Immature natural killer cell (primary cell): ENCODE measurements around the gene GZMM. TPM values are rescaled to one million over a fixed set of nuclear protein-coding genes. Genes with fewer than 3 reads are reported as not detected.

Source experiments
- DNase-seq, 3 donors: peaks; one replicate each; pipeline ENCODE4 v3.0.0; 2022; ENCODE audit warnings: mixed read lengths in 1 of 3
- H3K27ac Mint-ChIP-seq, 6 donors: one replicate each; pipeline ENCODE4 v1.8.0; 2020; ENCODE audit warnings: mixed read lengths in 6 of 6, mild to moderate bottlenecking in 5 of 6, inconsistent platforms in 4 of 6, moderate library complexity in 3 of 6
- H3K27me3 Mint-ChIP-seq, 3 donors: one replicate each; pipeline ENCODE4 v1.8.0; 2020 to 2021; ENCODE audit warnings: low read depth in 3 of 3, mild to moderate bottlenecking in 3 of 3, mixed read lengths in 3 of 3, moderate library complexity in 3 of 3, inconsistent platforms in 1 of 3
- H3K36me3 Mint-ChIP-seq, 3 donors: one replicate each; pipeline ENCODE4 v1.8.0; 2020; ENCODE audit warnings: mixed read lengths in 3 of 3, inconsistent platforms in 2 of 3, mild to moderate bottlenecking in 2 of 3
- H3K4me1 Mint-ChIP-seq, 2 donors: one replicate each; pipeline ENCODE4 v1.8.0; 2020; ENCODE audit warnings: inconsistent platforms in 2 of 2, mild to moderate bottlenecking in 2 of 2, mixed read lengths in 2 of 2, moderate library complexity in 1 of 2
- H3K4me3 Mint-ChIP-seq, 5 donors: one replicate each; pipeline ENCODE4 v1.8.0; 2020; ENCODE audit warnings: mild to moderate bottlenecking in 5 of 5, mixed read lengths in 5 of 5, inconsistent platforms in 3 of 5, moderate library complexity in 3 of 5
- H3K9me3 Mint-ChIP-seq, 6 donors: one replicate each; pipeline ENCODE4 v1.8.0; 2020; ENCODE audit warnings: mild to moderate bottlenecking in 6 of 6, mixed read lengths in 6 of 6, inconsistent platforms in 4 of 6, moderate library complexity in 3 of 6
- polyA plus RNA-seq, 3 donors: library from polyadenylated mRNA; unstranded; fragments of 300-500 nt; fragmentation: Illumina TruSeq; gene quantifications; one replicate each; pipeline ENCODE4 v1.2.3, GENCODE V29; 2021

The GZMM gene
- polyA plus RNA-seq, 3 donors from 2014 or later = 584 to 982 (median 652) TPM

DNA sequence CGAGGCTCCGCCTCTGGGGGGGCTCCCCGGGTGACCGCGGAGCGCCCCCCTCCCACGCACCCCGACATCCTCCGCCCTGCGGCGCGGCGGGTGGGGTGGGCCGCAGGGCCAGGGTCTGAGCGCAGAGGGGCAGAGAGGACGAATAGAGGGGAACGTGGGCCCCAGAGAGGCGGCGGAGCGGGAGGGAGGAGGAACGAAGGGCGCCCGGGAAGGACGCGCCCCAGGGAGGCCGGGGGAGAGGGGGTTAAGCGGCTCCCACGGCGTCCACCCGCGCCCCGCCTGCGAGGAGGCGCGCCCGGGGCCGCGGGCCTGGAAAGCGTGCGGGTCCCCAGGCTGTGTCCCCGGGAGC lies 46.9 kb downstream of the GZMM start:
- DNase-seq = no peak
- H3K27ac Mint-ChIP-seq = no peak overlapping the region
- peaks cover 2 to 15% (median 13%) of the 10 kb centered on the region in 3 donors for H3K27me3 Mint-ChIP-seq
- H3K4me1 Mint-ChIP-seq = peaks cover 0 to 5% of the 10 kb centered on the region in 2 donors
- no peaks in the 10 kb centered on the region for H3K36me3 Mint-ChIP-seq
- no peaks in the 10 kb centered on the region for H3K9me3 Mint-ChIP-seq
- H3K4me3 Mint-ChIP-seq = no peak overlapping the region

DNA sequence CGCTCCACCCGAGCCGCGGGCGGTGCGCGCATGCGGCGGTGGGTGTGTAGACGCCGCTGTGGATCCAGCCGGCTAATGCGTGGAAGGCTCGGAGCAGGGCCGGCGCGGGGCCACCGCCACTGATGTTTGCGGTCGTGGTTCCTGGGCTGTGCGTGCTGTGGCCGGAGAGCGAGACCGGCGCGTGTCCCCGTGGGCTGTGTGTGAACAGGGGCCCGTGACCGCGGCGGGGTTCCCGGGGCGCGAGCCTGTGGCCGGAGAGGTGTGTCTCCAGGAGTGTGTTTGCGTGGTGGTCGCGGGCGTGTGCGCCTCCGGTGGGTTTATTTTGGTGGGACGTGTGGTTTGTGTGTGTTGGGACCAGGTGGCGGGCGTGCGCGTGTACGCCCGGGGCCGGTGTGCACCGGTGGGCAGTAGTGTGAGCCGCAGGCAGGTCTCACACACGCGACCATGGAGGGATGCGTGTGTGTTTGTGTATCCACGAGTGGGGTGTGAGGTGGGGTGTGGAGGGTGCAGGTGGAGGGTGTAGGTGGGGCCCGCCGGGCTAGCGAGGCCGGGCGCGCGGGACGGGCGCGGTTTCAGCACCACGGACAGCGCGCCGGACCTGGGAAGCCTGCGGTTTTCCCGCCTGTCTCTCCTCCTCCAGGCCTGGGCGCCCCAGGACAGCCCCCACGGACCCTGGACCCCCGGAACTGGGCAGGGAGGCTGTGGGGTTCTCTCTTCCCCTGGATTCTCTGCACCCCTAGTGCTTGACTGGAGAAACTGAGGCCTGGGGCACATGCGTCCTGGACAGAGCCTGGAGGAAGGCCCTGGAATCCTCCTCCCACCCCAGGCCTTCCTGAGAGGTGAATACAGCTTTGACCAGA lies 47.5 kb downstream of the GZMM start:
- H3K36me3 Mint-ChIP-seq = no peaks in the 10 kb centered on the region
- peaks cover 0 to 5% of the 10 kb centered on the region in 2 donors for H3K4me1 Mint-ChIP-seq
- peaks cover 2 to 14% (median 11%) of the 10 kb centered on the region in 3 donors for H3K27me3 Mint-ChIP-seq
- no peaks in the 10 kb centered on the region for H3K9me3 Mint-ChIP-seq
- H3K27ac Mint-ChIP-seq = no peak overlapping the region
- peak overlapping the region in 3 of 5 donors; percentile 21 to 63 (median 27) for H3K4me3 Mint-ChIP-seq
- no peak for DNase-seq

GRCh38 chr19:592101-592500 lies 48.2 kb downstream of the GZMM start:
- H3K27me3 Mint-ChIP-seq = peaks cover 2 to 14% (median 10%) of the 10 kb centered on the region in 3 donors
- no peaks in the 10 kb centered on the region for H3K9me3 Mint-ChIP-seq
- H3K36me3 Mint-ChIP-seq = no peaks in the 10 kb centered on the region

GRCh38 chr19:593055-593454 lies 49.2 kb downstream of the GZMM start:
- Mint-ChIP-seq H3K9me3 (no peaks in the 10 kb centered on the region), H3K27ac (no peak overlapping the region), H3K36me3 (no peaks in the 10 kb centered on the region), H3K27me3 (peaks cover 2 to 12% (median 10%) of the 10 kb centered on the region in 3 donors), H3K4me3 (peak overlapping the region in 1 of 5 donors; percentile 30), H3K4me1 (peaks cover 0 to 5% of the 10 kb centered on the region in 2 donors)
- DNase-seq = no peak

More at GRCh38 chr19:592101-592500, 48.2 kb downstream of the GZMM start:
- Mint-ChIP-seq H3K4me3 (no peak overlapping the region), H3K27ac (no peak overlapping the region), H3K4me1 (peaks cover 0 to 5% of the 10 kb centered on the region in 2 donors)
- no peak for DNase-seq

- DNase-seq = no peak
- no peak overlapping the region for H3K27ac Mint-ChIP-seq
- no peaks in the 10 kb centered on the region for H3K36me3 Mint-ChIP-seq
- H3K4me3 Mint-ChIP-seq = no peak overlapping the region
- H3K4me1 Mint-ChIP-seq = peaks cover 0 to 4% of the 10 kb centered on the region in 2 donors
- peaks cover 2 to 10% (median 10%) of the 10 kb centered on the region in 3 donors for H3K27me3 Mint-ChIP-seq
- no peaks in the 10 kb centered on the region for H3K9me3 Mint-ChIP-seq
Measured at GRCh38 chr19:593505-593904, 49.7 kb downstream of the GZMM start.

GRCh38 chr19:594265-594870 lies 50.5 kb downstream of the GZMM start:
- no peak overlapping the region for H3K27ac Mint-ChIP-seq
- no peak overlapping the region for H3K4me3 Mint-ChIP-seq
- H3K9me3 Mint-ChIP-seq = no peaks in the 10 kb centered on the region
- peaks cover 0 to 2% of the 10 kb centered on the region in 2 donors for H3K4me1 Mint-ChIP-seq
- H3K36me3 Mint-ChIP-seq = no peaks in the 10 kb centered on the region
- H3K27me3 Mint-ChIP-seq = peaks cover 0 to 8% (median 3%) of the 10 kb centered on the region in 3 donors
- no peak for DNase-seq

- H3K4me3 Mint-ChIP-seq = no peak overlapping the region
Measured at GRCh38 chr19:595326-596262, 51.7 kb downstream of the GZMM start.

GRCh38 chr19:596263-596655 lies 52.4 kb downstream of the GZMM start:
- H3K4me1 Mint-ChIP-seq = peaks cover 0 to 1% of the 10 kb centered on the region in 2 donors
- no peaks in the 10 kb centered on the region for H3K36me3 Mint-ChIP-seq
- H3K27me3 Mint-ChIP-seq = peaks cover 0 to 7% (median 6%) of the 10 kb centered on the region in 3 donors
- no peak overlapping the region for H3K4me3 Mint-ChIP-seq
- DNase-seq = no peak
- H3K9me3 Mint-ChIP-seq = no peaks in the 10 kb centered on the region
- no peak overlapping the region for H3K27ac Mint-ChIP-seq

More at GRCh38 chr19:595326-596262, 51.7 kb downstream of the GZMM start:
- Mint-ChIP-seq H3K4me1 (peaks cover 0 to 2% of the 10 kb centered on the region in 2 donors), H3K36me3 (no peaks in the 10 kb centered on the region), H3K27me3 (peaks cover 0 to 8% (median 8%) of the 10 kb centered on the region in 3 donors), H3K27ac (no peak overlapping the region), H3K9me3 (no peaks in the 10 kb centered on the region)
- no peak for DNase-seq

GRCh38 chr19:597406-598315 lies 53.8 kb downstream of the GZMM start:
- Mint-ChIP-seq H3K27me3 (peaks cover 0 to 8% (median 6%) of the 10 kb centered on the region in 3 donors), H3K4me3 (no peak overlapping the region), H3K36me3 (no peaks in the 10 kb centered on the region), H3K4me1 (no peaks in the 10 kb centered on the region), H3K9me3 (peaks cover 0 to 1% (median 0%) of the 10 kb centered on the region in 6 donors), H3K27ac (no peak overlapping the region)
- no peak for DNase-seq

Other genes starting within 250 kb of the GZMM start
- gene MIER2, start 199.3 kb upstream of the GZMM start, polyA plus RNA-seq = 1 to 10 TPM; 2.0 to 5.8 (median 4.9) TPM
- not detected for gene C2CD4C, start 134.9 kb upstream of the GZMM start, polyA plus RNA-seq
- gene SHC2, start 83.0 kb upstream of the GZMM start, polyA plus RNA-seq = not detected
- under 1 TPM in 1 of 3 donors, not detected in 2; 0.30 TPM for gene MADCAM1, start 47.6 kb upstream of the GZMM start, polyA plus RNA-seq
- gene TPGS1, start 36.6 kb upstream of the GZMM start, polyA plus RNA-seq = 10 to 100 TPM; 28.8 to 63.6 (median 37.0) TPM
- 10 to 100 TPM; 40.6 to 57.7 (median 48.5) TPM for gene CDC34, start 12.3 kb upstream of the GZMM start, polyA plus RNA-seq
- 100 to 1,000 TPM; 513 to 682 (median 576) TPM for gene BSG, start 28.5 kb downstream of the GZMM start, polyA plus RNA-seq
- gene HCN2, start 45.8 kb downstream of the GZMM start, polyA plus RNA-seq = not detected
- 10 to 100 TPM; 26.6 to 38.1 (median 37.5) TPM for gene POLRMT, start 89.5 kb downstream of the GZMM start, polyA plus RNA-seq
- under 1 TPM in 1 of 3 donors, not detected in 2; 0.54 TPM for gene FGF22, start 95.8 kb downstream of the GZMM start, polyA plus RNA-seq
- gene RNF126, start 119.2 kb downstream of the GZMM start, polyA plus RNA-seq = 100 to 1,000 TPM in 1 of 3 donors, 10 to 100 TPM in 2; 78.7 to 119 (median 94.4) TPM
- 1 to 10 TPM in 2 of 3 donors, not detected in 1; 1.4 to 2.6 TPM for gene FSTL3, start 132.3 kb downstream of the GZMM start, polyA plus RNA-seq
- 10 to 100 TPM in 1 of 3 donors, 1 to 10 TPM in 2; 5.8 to 41.4 (median 6.3) TPM for gene PRSS57, start 151.4 kb downstream of the GZMM start, polyA plus RNA-seq
- not detected for gene PALM, start 164.9 kb downstream of the GZMM start, polyA plus RNA-seq
- gene MISP, start 207.1 kb downstream of the GZMM start, polyA plus RNA-seq = not detected